Upper lobe of right lung (tissue), 1 donor: ENCODE results near the gene IL9R. TPM values are rescaled to one million over a fixed set of nuclear protein-coding genes. Genes with fewer than 3 reads are reported as not detected.
"Not testable (repeated sequence)": the region's sequence is repeated elsewhere in the genome, so short reads cannot be mapped to it uniquely, and the experiment has no call there.

Experiments used
- ATAC-seq: fragments of 200-7000 bp; cut with Tn5 transposase; one replicate; pipeline ENCODE4 v1.9.1; 2020; ENCODE audit warnings: mild to moderate bottlenecking, moderate library complexity
- DNase-seq: peaks from one replicate; pipeline ENCODE4 v3.0.0-alpha.2; 2020
- H3K27ac ChIP-seq: fragments of 200-600 bp; one replicate; pipeline ENCODE4 v1.8.0; 2022
- H3K27me3 ChIP-seq: fragments of 200-600 bp; one replicate; pipeline ENCODE4 v1.8.0; 2022; ENCODE audit warnings: mild to moderate bottlenecking
- H3K36me3 ChIP-seq: fragments of 200-600 bp; one replicate; pipeline ENCODE4 v1.8.0; 2022
- H3K4me1 ChIP-seq: fragments of 200-600 bp; one replicate; pipeline ENCODE4 v1.8.0; 2022
- H3K4me3 ChIP-seq: fragments of 200-600 bp; one replicate; pipeline ENCODE4 v1.8.0; 2022; ENCODE audit warnings: mild to moderate bottlenecking
- H3K9me3 ChIP-seq: fragments of 200-600 bp; one replicate; pipeline ENCODE4 v1.8.0; 2022
- CTCF ChIP-seq: fragments of 200-600 bp; IDR thresholded peaks from one replicate; pipeline ENCODE4 v1.8.0; 2022; ENCODE audit warnings: antibody characterized with exemption
- intact Hi-C: fragments of 100-400 bp; cut with DNase I; formaldehyde crosslinking; loops from one replicate; pipeline ENCODE4 v1.11.0; 2022
- total RNA-seq: library from RNA; stranded (reverse); fragmentation: NEBNext Ultra II Directional; extraction: Animal tissue kit (Norgen Biotek cat#: 25700); gene quantifications from one replicate; pipeline ENCODE4 v1.2.1, GENCODE V29; 2021
- donor health status: DM: no; HTN: yes; CAD: no; lungs with severe emphysema.

IL9R gene
- total RNA-seq, 1 donor from 2014 or later, result 1.2 TPM

GRCh38 chrX:155998761-155999510, 1.4 kb downstream of the IL9R start:
- Histone ChIP-seq H3K27ac (no peak overlapping the region), H3K4me3 (no peak overlapping the region), H3K4me1 (no peaks in the 10 kb centered on the region), H3K27me3 (no peaks in the 10 kb centered on the region), H3K9me3 (no peaks in the 10 kb centered on the region), H3K36me3 (no peaks in the 10 kb centered on the region)
- ATAC-seq (no peak), DNase-seq (no peak)
- TF ChIP-seq CTCF, result no peak
- intact Hi-C loops, result no loop called here

- H3K27ac ChIP-seq, H3K27me3 ChIP-seq, H3K4me1 ChIP-seq, DNase-seq, H3K4me3 ChIP-seq, ATAC-seq, H3K9me3 ChIP-seq, H3K36me3 ChIP-seq, intact Hi-C loops: not testable (repeated sequence)
These were observed 2.3 kb downstream of the IL9R start for GRCh38 chrX:155999751-156000150.

- Histone ChIP-seq H3K36me3 (no peaks in the 10 kb centered on the region), H3K27me3 (no peaks in the 10 kb centered on the region), H3K27ac (no peak overlapping the region), H3K9me3 (no peaks in the 10 kb centered on the region), H3K4me3 (no peak overlapping the region), H3K4me1 (no peaks in the 10 kb centered on the region)
- no peak for DNase-seq
- no peak for TF ChIP-seq CTCF
- ATAC-seq, result no peak
- intact Hi-C loops, result no loop called here
These were observed 2.9 kb downstream of the IL9R start for GRCh38 chrX:156000361-156000926.

- intact Hi-C loops, result no loop called here
- H3K9me3 ChIP-seq, result no peaks in the 10 kb centered on the region
- TF ChIP-seq CTCF, result no peak
These were observed 3.6 kb downstream of the IL9R start for GRCh38 chrX:156001001-156001666.

GRCh38 chrX:156001667-156002021, 4.1 kb downstream of the IL9R start:
- Histone ChIP-seq H3K27me3 (no peaks in the 10 kb centered on the region), H3K4me3 (no peak overlapping the region), H3K9me3 (no peaks in the 10 kb centered on the region), H3K36me3 (no peaks in the 10 kb centered on the region), H3K27ac (no peak overlapping the region), H3K4me1 (no peaks in the 10 kb centered on the region)
- intact Hi-C loops, result no loop called here
- TF ChIP-seq CTCF, result no peak
- DNase-seq (no peak), ATAC-seq (no peak)

More at GRCh38 chrX:156001001-156001666, 3.6 kb downstream of the IL9R start:
- no peaks in the 10 kb centered on the region for H3K4me1 ChIP-seq
- H3K27ac ChIP-seq, result no peak overlapping the region
- ATAC-seq, result no peak
- DNase-seq, result no peak
- H3K36me3 ChIP-seq, result no peaks in the 10 kb centered on the region
- H3K4me3 ChIP-seq, result no peak overlapping the region
- no peaks in the 10 kb centered on the region for H3K27me3 ChIP-seq

GRCh38 chrX:156002507-156002906, 5.0 kb downstream of the IL9R start:
- Histone ChIP-seq H3K27me3 (no peaks in the 10 kb centered on the region), H3K9me3 (no peaks in the 10 kb centered on the region), H3K4me1 (no peaks in the 10 kb centered on the region), H3K27ac (no peak overlapping the region), H3K4me3 (no peak overlapping the region), H3K36me3 (no peaks in the 10 kb centered on the region)
- intact Hi-C loops, result no loop called here
- DNase-seq, result no peak
- TF ChIP-seq CTCF, result no peak
- no peak for ATAC-seq
